GM21360 (cell line): ENCODE data around the gene VPS37C.

Experiments used
- ATAC-seq: cut with Tn5 transposase; IDR thresholded peaks from one replicate; pipeline ENCODE4 v1.9.1; 2021; ENCODE audit warnings: mild to moderate bottlenecking, moderate library complexity; ENCODE audit not compliant: unreplicated experiment

The VPS37C gene

DNA sequence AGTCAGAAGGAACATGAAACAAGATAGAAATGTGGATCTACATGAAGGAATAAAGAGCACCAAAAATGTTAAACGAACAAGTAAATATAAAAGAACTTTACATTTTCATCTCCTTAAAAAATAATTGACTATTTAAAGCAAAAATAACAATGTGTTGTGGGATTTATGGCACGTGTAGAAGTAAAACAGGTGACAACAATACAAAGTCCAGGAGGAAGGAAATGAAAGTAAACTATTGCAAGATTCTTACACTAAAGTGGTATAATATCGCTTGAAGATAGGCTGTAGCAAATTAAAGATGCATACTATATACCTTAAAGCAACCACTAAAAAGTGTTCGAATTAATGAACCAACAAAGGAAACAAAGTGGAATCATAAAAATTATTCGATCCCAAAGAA is 5.5 kb downstream of the VPS37C start:
- no peak for ATAC-seq

- no peak for ATAC-seq
These were observed 5.9 kb downstream of the VPS37C start for GRCh38 chr11:61155312-61155711.

DNA sequence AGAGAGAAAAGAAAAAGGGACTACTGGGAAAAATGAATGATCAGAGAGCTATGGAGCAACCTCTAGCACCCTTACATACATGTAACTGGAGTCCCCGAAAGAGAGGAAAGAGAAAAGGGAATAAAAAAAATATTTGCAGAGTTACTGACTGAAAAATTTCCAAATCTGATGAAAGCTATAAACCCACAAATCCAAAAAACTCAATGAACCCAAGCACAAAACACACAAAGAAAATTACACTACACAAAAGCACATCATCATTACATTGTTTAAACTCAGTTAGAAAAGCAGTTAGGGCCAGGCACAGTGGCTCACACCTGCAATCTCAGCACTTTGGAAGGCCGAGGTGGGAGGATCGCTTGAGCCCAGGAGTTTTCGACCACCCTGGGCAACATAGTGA is 6.7 kb downstream of the VPS37C start:
- ATAC-seq, result no peak

- no peak for ATAC-seq
These were observed 7.6 kb downstream of the VPS37C start for GRCh38 chr11:61153593-61154095.

DNA sequence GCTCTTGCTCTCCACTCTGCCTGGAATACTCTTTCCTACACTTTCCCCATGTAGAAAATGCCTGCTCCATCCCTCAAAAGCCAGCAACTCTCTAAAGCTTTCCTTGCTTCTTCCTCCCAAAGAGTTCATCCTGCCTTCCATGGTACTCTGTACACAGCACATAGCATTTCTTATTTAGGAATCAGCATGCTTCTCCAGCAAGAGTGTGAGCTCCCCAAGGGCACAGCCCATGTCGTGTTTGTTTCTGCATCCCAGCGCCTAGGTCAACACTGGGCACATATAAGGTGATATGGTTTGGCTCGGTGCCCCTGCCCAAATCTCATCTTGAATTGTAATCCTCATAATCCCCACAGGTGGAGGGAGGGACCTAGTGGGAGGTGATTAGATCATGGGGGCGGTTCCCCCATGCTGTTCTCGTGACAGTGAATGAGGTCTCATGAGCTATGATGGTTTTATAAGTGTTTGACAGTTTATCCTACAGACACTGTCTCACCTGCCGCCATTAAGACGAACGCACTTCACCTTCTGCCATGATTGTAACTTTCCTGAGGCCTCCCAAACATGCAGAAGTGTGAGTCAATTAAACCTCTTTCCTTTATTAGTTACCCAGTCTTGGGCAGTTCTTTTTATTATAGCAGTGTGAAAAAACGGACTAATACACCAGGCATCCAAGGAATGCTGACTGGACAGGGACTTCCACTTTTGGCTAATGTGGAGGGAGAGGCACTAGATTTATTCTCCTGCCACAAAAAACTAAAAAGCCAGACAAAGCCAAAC is 8.2 kb downstream of the VPS37C start:
- no peak for ATAC-seq

- ATAC-seq, result no peak
These were observed 9.5 kb downstream of the VPS37C start for GRCh38 chr11:61151545-61152252.

DNA sequence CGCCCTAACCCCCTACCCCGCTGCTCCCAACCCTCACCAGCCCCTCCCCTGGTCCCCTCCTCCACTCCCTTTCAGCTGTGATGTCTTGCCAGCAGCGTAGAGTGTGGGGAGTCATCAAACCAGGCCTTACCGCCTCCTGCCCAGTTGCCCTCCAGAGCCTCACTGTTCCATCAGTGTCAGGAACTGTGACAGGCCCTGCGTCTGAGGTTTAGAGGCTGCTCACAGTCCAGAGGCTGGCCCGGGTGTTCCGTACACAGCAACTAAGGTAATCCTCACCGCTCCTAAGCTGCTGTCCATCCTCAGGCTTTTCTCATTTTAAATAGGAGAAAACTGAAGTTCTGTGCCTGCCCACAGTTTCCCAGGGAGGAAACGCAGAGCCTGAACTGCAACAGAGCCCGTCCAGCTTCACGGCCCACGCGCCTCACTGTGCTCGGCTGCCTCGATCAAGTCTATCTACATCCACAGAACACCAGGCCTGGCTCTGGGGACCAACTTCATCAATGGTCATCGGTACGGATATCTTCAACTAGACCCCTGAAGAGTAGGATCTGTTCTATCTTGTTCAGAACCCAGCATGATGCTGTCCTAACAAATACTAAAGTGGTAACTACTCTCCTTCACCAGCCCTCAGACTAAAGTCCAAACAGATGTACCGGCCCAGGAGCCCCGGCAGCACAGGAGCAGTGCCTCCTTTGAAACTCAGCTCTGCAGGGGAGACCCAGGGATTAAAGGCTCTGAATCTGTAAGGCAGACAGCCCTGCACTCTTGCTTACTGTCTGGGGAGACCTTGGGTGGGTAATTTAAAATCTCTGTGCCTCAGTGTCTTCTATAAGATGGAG is 10.3 kb downstream of the VPS37C start:
- ATAC-seq, result no peak

DNA sequence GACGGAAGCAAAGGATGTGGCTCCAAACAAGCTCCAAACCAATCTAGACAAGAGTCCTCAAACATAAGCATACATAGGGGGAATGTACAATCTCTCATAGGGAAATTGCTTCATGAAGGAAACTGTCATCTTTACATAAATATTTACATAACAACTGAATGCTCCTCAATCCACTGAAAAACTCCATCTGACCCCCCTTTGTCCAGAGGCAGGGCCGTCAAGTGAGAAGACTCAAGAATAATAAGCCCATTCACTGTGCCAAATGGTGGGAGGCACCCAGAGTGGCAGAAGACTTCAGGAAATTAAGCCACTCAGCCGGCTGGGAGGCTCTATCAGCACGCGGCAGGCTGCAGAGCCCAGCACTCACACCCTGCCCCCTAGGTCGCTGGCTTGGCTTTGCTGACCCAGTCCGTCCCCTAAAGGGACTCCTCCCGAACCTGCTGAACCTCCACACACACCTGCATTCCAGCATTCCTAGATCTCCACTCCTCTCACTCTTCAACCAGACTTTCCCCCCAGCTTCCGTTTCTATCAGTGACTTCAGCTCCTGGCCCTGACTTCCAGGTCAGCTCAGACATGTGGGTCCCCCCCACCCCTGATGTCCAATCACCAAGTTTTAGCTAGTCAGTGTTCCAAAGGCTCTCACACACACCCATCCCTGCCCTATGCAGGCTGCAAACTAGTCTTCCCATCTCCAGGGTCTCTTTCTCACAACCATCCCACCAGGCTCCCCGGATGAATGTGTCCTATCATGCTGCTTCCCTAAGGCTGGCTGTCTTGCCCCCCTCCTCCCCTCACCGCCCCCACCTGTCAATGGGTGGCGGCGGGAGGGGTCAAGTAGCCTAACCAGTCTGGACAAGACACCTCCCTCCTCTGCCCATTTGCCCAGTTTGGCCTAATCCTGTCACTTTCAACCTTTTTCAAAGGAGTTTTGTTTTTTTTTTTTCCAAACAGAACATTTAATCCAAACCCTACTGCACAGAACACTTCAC is 11.3 kb downstream of the VPS37C start:
- no peak for ATAC-seq

DNA sequence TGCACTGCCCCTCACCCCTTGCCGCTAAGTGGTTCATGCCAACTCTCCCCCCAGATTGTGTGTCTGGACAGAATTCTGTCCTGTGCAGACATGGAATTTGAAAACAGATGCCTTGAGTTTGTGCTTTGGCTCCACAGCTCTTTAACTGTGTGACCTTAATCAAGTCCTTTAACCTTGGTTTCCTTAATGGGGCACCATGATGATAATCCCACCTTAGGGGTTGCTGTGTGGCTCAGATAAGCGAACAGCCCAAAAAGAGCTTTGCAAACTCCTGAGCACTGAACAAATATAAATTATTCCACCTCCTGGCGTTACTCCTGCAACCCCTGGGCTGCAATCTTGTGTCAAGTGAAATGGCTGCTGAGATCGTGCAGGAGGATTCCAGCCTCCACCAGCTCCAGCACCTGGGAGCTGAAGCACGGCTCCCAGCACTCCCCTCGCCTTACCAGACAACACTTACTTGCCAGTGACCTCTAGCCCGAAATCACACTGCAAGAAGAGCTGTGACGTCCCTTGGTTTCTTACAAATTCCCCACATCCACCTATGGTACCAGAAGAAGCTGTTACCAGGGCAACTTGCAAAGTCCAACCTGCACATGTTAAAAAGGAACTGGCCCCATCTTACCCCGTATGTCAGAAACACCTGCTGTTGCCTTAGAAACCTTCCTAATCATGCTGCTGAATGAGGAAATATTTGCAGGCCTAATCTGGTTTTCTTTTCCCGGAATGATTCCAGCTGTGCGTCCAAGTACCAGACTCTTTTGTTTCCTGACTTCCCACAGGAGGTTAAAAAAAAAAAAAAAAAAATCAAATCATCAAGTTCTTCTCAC is 13.2 kb downstream of the VPS37C start:
- ATAC-seq, result no peak

DNA sequence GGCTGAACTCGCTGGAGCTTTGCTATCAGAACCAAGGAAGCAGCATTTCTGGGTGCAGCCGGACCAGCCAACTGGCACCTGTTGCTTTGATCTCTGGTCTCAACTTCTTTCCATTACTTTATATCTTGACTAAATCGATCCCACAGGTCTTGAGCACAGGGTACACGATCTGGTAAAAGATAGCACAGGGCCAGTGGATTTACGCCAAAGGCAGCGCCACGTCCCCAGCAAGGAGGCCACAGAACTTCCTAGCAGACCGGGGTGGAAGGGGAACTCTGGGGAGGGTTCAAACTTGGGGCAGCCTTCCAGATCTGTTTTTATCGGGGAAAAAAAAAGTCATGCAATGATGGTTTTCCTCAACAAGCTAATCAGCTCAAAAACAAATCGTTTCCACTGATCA is 14.0 kb downstream of the VPS37C start:
- no peak for ATAC-seq

DNA sequence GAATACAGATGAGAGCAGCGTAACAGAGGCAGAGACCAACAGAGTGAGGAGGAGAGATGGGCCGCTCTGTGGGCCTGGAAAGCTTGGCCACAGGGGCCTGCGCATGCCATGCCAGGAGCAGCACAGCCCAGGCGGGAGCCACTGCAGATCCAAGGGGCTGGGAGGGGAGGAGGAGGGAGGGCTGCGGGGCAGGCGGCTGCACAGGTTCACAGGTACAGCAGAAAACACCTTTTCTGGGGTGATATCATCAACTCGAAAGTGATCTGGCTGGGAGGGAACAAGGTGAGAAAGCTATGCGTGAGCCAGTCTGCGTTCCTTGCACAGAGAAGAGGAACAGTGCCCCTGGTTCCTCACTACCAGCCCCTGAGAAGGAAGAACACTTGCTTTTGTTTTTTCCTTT is 14.8 kb downstream of the VPS37C start:
- ATAC-seq, result no peak

GRCh38 chr11:61145228-61146005 is 15.8 kb downstream of the VPS37C start:
- no peak for ATAC-seq

GRCh38 chr11:61144511-61145179 is 16.6 kb downstream of the VPS37C start:
- no peak for ATAC-seq

DNA sequence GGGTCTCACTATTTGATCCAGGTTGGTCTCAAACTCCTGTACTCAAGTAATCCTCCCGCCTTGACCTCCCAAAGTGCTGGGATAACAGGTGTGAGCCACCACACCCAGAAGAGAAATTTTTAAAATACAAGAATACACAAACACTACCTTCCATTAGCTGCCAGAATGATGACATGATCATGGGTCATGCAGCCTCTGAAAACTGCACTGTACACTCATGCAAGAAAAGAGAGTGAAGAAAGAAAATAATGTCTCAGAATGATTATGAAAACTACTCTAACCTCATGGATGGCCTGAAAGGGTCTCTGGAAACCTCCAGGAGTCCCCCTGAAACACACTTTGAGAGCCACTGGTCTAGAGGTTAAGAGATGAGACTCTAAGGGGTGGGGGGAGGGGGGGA is 18.8 kb downstream of the VPS37C start:
- ATAC-seq, result no peak

GRCh38 chr11:61141601-61142028 is 19.6 kb downstream of the VPS37C start:
- ATAC-seq, result no peak

GRCh38 chr11:61140416-61140815 is 20.8 kb downstream of the VPS37C start:
- ATAC-seq, result no peak

DNA sequence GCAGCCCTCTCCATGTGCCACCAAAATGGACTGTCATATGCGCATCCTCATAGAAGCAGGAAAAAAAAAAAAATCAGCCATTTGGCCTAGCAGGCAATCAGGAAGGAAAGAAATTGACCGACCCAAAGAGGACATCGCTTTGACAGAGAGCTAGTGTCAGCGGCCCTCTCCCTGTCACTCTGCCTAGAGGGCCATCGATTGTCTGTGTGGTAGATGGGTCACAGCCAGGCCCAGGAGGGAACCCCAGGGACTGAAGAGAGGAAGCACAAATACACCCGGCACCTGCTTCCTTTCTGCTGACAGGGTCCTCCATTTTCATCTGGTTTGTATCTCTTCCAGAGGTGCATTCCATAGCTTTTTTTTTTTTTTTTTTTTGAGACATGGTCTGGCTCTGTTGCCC is 21.8 kb downstream of the VPS37C start:
- no peak for ATAC-seq

DNA sequence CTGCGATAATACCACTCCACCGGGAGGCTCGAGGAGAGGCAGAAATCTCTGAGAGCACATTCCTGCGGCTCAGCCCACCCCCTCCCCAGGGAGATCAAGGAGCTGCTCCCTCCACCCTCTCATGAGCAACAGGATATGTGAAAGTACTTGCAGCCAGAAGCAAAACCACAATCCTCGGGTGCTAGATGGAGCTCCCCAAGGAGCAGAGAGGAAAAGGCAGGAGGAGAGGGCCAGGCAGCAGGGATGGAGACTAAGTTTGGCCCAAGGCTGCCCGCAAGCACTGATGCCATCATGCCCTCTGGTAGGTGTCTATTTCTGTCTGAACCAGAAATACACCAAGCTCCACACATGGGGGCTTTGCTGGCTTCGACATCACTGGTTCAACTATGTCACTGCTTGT is 22.3 kb downstream of the VPS37C start:
- no peak for ATAC-seq
